BE2C (cell line): ENCODE results near the gene HMX2.

Experiments used
- DNase-seq: peaks from one replicate; pipeline ENCODE4 v3.0.0-alpha.2; 2020
- H3K27me3 ChIP-seq: fragments of 250-450 bp; sonication (Bioruptor Pico); 2 replicates; pipeline ENCODE4 v1.5.1; 2020; ENCODE audit warnings: mild to moderate bottlenecking
- H3K36me3 ChIP-seq: fragments of 250-450 bp; sonication (Bioruptor Pico); 2 replicates; pipeline ENCODE4 v1.5.1; 2020; ENCODE audit warnings: mild to moderate bottlenecking
- H3K4me1 ChIP-seq: fragments of 250-450 bp; sonication (Bioruptor Pico); 2 replicates; pipeline ENCODE4 v1.5.1; 2020
- H3K4me3 ChIP-seq: 2 replicates; pipeline ENCODE4 v1.5.1; 2011; ENCODE audit warnings: low read depth, low read length
- H3K9me3 ChIP-seq: fragments of 250-450 bp; sonication (Bioruptor Pico); 2 replicates; pipeline ENCODE4 v1.5.1; 2020
- TF ChIP-seq, protein P1 (sequence below): IDR thresholded peaks from 2 replicates; pipeline ENCODE4 v1.5.1; 2012; ENCODE audit warnings: mild to moderate bottlenecking, low read depth, low read length

The HMX2 gene

GRCh38 chr10:123149162-123149567, 1.2 kb downstream of the HMX2 start:
- TF ChIP-seq, protein P1, sequence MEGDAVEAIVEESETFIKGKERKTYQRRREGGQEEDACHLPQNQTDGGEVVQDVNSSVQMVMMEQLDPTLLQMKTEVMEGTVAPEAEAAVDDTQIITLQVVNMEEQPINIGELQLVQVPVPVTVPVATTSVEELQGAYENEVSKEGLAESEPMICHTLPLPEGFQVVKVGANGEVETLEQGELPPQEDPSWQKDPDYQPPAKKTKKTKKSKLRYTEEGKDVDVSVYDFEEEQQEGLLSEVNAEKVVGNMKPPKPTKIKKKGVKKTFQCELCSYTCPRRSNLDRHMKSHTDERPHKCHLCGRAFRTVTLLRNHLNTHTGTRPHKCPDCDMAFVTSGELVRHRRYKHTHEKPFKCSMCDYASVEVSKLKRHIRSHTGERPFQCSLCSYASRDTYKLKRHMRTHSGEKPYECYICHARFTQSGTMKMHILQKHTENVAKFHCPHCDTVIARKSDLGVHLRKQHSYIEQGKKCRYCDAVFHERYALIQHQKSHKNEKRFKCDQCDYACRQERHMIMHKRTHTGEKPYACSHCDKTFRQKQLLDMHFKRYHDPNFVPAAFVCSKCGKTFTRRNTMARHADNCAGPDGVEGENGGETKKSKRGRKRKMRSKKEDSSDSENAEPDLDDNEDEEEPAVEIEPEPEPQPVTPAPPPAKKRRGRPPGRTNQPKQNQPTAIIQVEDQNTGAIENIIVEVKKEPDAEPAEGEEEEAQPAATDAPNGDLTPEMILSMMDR, result no peak
- Histone ChIP-seq H3K4me3 (peak overlapping the region; percentile 60), H3K36me3 (no peaks in the 10 kb centered on the region), H3K27me3 (peaks cover 62% of the 10 kb centered on the region), H3K4me1 (peaks cover 2% of the 10 kb centered on the region; the same call in 1 of the 2 replicates), H3K9me3 (0 out of 2 replicates have a peak, but pooled peaks cover 2% of the 10 kb centered on the region)
- DNase-seq, result no peak

GRCh38 chr10:123149568-123150270, 1.8 kb downstream of the HMX2 start:
- H3K27me3 ChIP-seq, result peaks cover 57% of the 10 kb centered on the region
- TF ChIP-seq, protein P1, result no peak
- peak overlapping the region; percentile 60 for H3K4me3 ChIP-seq
- DNase-seq, result no peak
- no peaks in the 10 kb centered on the region for H3K36me3 ChIP-seq
- 0 out of 2 replicates have a peak, but pooled peaks cover 2% of the 10 kb centered on the region for H3K9me3 ChIP-seq
- peaks cover 2% of the 10 kb centered on the region; the same call in 1 of the 2 replicates for H3K4me1 ChIP-seq

GRCh38 chr10:123150271-123150985, 2.5 kb downstream of the HMX2 start:
- peaks cover 7% of the 10 kb centered on the region for H3K36me3 ChIP-seq
- 0 out of 2 replicates have a peak, but pooled peaks cover 2% of the 10 kb centered on the region for H3K9me3 ChIP-seq
- TF ChIP-seq, protein P1, result no peak
- no peak for DNase-seq
- H3K4me1 ChIP-seq, result peaks cover 2% of the 10 kb centered on the region; the same call in 1 of the 2 replicates
- peaks cover 49% of the 10 kb centered on the region for H3K27me3 ChIP-seq
- H3K4me3 ChIP-seq, result peak overlapping the region; percentile 60

- H3K9me3 ChIP-seq, result 0 out of 2 replicates have a peak, but pooled peaks cover 2% of the 10 kb centered on the region
- TF ChIP-seq, protein P1, result no peak
- H3K27me3 ChIP-seq, result peaks cover 42% of the 10 kb centered on the region
- DNase-seq, result no peak
- no peak overlapping the region for H3K4me3 ChIP-seq
- H3K36me3 ChIP-seq, result peaks cover 14% of the 10 kb centered on the region
- H3K4me1 ChIP-seq, result peaks cover 3% of the 10 kb centered on the region; the same call in 1 of the 2 replicates
These were observed 3.2 kb downstream of the HMX2 start for GRCh38 chr10:123150986-123151736.

GRCh38 chr10:123151737-123152135, 3.8 kb downstream of the HMX2 start:
- Histone ChIP-seq H3K9me3 (0 out of 2 replicates have a peak, but pooled peaks cover 2% of the 10 kb centered on the region), H3K4me3 (no peak overlapping the region), H3K27me3 (peaks cover 36% of the 10 kb centered on the region), H3K4me1 (peaks cover 5% of the 10 kb centered on the region; the same call in 1 of the 2 replicates), H3K36me3 (peaks cover 18% of the 10 kb centered on the region)
- DNase-seq, result no peak
- TF ChIP-seq, protein P1, result no peak
